T-helper 2 cell treated with Interferon-gamma antibody and Interleukin-4, amounts not matched to agents 5 μg/mL and 100 μg/mL, for 36 hours (primary cell): ENCODE measurements around the gene CFAP107.
"Not testable (repeated sequence)": the region's sequence is repeated elsewhere in the genome, so short reads cannot be mapped to it uniquely, and the experiment has no call there.

ENCODE experiments used
- DNase-seq: peaks from one replicate; pipeline ENCODE4 v3.0.0; 2021; ENCODE audit warnings: low spot score
- H3K27ac Mint-ChIP-seq: one replicate; pipeline ENCODE4 v1.8.0; 2021; ENCODE audit warnings: mild to moderate bottlenecking, mixed read lengths
- H3K27me3 Mint-ChIP-seq: one replicate; pipeline ENCODE4 v1.8.0; 2021; ENCODE audit warnings: low read depth, mixed read lengths
- H3K36me3 Mint-ChIP-seq: one replicate; pipeline ENCODE4 v1.8.0; 2021; ENCODE audit warnings: low read depth, mixed read lengths
- H3K4me1 Mint-ChIP-seq: one replicate; pipeline ENCODE4 v1.8.0; 2021; ENCODE audit warnings: low read depth, mixed read lengths
- H3K4me3 Mint-ChIP-seq: one replicate; pipeline ENCODE4 v1.8.0; 2022; ENCODE audit warnings: mild to moderate bottlenecking, moderate library complexity, mixed read lengths
- H3K9me3 Mint-ChIP-seq: one replicate; pipeline ENCODE4 v1.8.0; 2021; ENCODE audit warnings: mixed read lengths

CFAP107 gene, protein sequence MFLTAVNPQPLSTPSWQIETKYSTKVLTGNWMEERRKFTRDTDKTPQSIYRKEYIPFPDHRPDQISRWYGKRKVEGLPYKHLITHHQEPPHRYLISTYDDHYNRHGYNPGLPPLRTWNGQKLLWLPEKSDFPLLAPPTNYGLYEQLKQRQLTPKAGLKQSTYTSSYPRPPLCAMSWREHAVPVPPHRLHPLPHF

DNA sequence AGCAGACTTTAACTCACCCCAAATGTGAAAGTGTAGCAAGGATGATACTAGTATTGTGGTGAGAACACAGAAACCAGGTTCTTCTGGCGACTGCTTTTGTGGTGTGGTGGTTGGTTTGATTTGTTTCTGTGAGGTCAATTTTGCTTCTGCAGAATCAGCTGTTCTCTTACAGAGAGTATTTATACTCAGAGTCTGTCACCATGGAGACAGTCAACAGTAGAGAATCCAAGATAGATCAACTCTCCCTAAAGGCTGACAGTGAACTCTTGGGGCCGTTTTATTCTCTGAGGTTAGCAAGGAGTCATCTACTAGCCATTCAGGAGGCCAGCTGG, at the start of gene CFAP107:
Gene CFAP107, plus strand, starts transcription at position 209 of the 332 bp plus-strand sequence. CDS start 231 bp downstream, outside the sequence.
- Mint-ChIP-seq H3K27ac (peak within 1 kb of the TSS; percentile 47), H3K36me3 (no peaks in the 10 kb centered on the region), H3K4me1 (peaks cover 13% of the 10 kb centered on the region), H3K27me3 (peaks cover 30% of the 10 kb centered on the region), H3K9me3 (peaks cover 32% of the 10 kb centered on the region), H3K4me3 (peak within 1 kb of the TSS; percentile 7)
- DNase-seq = peak; percentile 24

DNA sequence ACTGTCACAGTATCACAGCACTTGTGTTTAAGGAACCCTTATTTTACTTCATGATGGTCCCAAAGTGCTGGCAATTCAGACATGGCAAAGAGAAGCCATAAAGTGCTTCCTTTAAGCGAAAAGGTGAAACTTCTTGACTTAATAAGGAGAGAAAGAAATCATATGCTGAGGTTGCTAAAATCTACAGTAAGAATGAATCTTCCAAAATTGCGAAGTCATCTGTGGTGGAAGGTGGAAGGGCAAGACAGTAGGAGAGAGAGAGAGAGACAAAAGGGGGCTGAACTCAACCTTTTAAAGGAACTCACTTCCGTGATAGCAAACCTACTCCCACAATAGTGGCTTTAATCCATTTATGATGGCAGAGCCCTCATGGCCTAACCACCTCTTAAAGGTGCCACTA, 49.3 kb upstream of the CFAP107 start:
- Mint-ChIP-seq H3K36me3 (no peaks in the 10 kb centered on the region), H3K27ac (no peak overlapping the region), H3K9me3 (no peaks in the 10 kb centered on the region), H3K27me3 (peaks cover 18% of the 10 kb centered on the region), H3K4me1 (no peaks in the 10 kb centered on the region), H3K4me3 (no peak overlapping the region)
- no peak for DNase-seq

DNA sequence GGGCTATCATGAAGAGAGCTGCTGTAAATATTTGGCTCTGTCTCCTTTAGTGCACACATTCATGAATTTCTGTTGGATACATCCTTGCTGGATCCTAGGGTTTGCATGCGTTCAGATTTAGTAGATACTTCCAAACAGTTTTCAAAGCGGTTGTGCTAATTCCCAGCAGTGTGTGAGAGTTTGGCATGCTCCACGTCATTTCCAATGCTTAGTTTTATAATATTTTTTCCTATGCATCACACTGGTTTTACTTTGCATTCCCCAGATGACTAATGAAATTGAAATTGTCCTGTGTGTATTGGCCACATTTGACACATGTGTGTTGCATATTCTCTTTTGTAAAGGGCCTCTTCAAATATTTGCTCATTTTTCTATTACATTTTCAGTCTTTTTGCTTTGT, 48.6 kb upstream of the CFAP107 start:
- H3K36me3 Mint-ChIP-seq = no peaks in the 10 kb centered on the region
- peaks cover 14% of the 10 kb centered on the region for H3K27me3 Mint-ChIP-seq
- H3K4me3 Mint-ChIP-seq = no peak overlapping the region
- H3K4me1 Mint-ChIP-seq = no peaks in the 10 kb centered on the region
- H3K9me3 Mint-ChIP-seq = no peaks in the 10 kb centered on the region
- no peak overlapping the region for H3K27ac Mint-ChIP-seq
- no peak for DNase-seq

DNA sequence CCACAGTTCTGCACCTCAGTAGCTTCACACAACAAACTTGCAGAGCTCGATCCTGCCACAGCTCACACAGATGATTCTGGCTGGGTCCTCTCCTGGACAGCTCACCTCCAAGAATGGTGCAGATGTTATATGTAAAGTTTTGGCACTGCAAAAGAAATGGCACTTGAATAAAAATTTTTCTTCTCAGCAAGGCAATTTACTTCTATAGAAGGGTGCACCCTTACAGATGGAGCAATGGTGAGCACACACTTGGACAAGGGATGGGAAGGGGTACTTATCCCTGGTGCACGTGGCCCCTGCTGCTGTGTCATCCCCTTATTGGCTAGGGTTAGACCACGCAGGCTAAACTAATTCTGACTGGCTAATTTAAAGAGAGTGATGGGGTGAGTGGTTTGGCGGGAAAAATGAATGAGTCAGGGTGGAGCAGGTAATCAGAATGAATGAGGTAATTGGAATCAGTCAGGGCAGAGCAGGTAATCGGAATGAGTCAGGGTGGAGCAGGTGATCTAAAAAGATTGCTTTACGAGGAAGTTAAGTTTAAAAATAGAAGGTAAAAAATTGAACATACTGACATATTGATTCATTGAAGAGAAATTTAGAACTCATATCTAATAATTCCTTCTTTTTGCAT, 42.1 kb upstream of the CFAP107 start:
- H3K4me1 Mint-ChIP-seq = no peaks in the 10 kb centered on the region

DNA sequence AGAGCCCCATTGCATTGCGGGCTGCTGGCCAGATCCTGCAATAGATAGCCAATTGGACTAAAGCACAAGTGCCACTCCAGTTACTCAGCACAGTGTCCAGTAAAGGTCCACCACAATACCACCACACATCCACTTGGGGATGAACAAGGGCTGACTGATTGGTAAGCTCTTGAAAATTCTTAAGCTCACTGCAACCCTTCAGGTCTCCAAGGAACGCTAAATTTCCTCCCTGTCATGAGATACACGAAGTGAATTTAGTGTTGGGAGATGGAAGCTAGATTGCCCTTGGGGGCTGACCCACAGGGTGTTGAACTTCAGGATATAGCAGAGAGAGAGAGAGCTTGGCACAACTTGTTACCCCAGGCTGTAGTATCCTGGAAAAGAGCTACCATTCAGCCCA, 39.9 kb upstream of the CFAP107 start:
- no peaks in the 10 kb centered on the region for H3K4me1 Mint-ChIP-seq
- no peaks in the 10 kb centered on the region for H3K36me3 Mint-ChIP-seq
- H3K9me3 Mint-ChIP-seq = peaks cover 7% of the 10 kb centered on the region
- H3K4me3 Mint-ChIP-seq = no peak overlapping the region
- H3K27ac Mint-ChIP-seq = no peak overlapping the region
- no peak for DNase-seq
- H3K27me3 Mint-ChIP-seq = peaks cover 6% of the 10 kb centered on the region

More for the DNA sequence above, 42.1 kb upstream of the CFAP107 start:
- H3K4me3 Mint-ChIP-seq = no peak overlapping the region
- peaks cover 7% of the 10 kb centered on the region for H3K27me3 Mint-ChIP-seq
- no peaks in the 10 kb centered on the region for H3K36me3 Mint-ChIP-seq
- no peak overlapping the region for H3K27ac Mint-ChIP-seq
- H3K9me3 Mint-ChIP-seq = peaks cover 7% of the 10 kb centered on the region
- no peak for DNase-seq

DNA sequence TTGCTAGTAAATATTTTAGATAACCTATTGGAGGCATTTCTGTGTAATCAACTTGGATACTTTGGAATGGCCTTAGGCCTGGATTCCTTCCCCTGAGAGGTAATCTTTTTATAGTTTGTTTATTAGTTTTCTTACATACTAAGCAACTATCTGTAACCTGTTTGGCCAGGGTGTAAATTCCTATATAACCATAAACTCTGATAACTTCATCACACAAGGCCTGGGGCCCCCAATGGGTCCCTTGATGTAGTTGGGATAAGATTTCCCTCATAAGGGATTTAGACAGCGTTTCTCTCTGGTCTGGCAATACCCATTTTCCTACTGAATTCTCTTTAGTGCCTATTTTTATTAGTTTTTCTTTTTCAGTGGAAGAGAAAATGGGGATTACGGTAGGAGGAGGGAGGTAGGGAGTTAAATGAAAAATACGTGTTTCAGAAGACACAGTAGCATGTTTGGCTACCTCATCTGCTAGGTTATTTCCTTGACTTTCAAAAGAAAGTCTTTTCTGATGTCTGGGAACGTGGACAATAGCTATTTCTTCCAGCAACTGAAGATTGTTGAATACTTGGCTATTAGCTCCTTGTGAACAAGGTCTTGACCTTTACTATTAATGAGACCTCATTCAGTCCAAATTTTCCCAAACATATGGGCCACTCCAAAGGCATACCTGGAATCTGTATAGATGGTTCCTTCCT, 37.5 kb upstream of the CFAP107 start:
- no peak for DNase-seq
- no peaks in the 10 kb centered on the region for H3K4me1 Mint-ChIP-seq
- H3K9me3 Mint-ChIP-seq = peaks cover 4% of the 10 kb centered on the region
- no peak overlapping the region for H3K27ac Mint-ChIP-seq
- no peak overlapping the region for H3K4me3 Mint-ChIP-seq
- peaks cover 6% of the 10 kb centered on the region for H3K27me3 Mint-ChIP-seq
- H3K36me3 Mint-ChIP-seq = no peaks in the 10 kb centered on the region

DNA sequence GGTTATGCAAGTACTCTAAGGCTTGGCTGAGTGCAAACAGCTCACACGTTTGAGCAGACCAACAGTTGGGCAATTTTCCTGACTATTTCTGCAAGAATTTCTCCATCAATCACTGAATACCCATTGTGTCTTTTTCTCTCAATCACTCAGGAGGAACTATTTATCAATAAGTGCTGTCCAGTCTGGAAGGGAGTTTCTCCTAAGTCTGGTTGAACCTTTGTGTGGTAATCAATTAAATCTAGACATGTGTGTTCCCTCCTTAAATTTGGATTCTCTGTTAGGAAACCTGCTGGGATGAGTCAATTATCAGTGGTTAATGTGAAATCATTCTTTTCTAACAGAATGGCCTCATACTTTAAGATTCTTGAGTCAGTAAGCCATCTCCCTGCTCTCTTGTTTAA, 36.9 kb upstream of the CFAP107 start:
- H3K9me3 Mint-ChIP-seq = peaks cover 1% of the 10 kb centered on the region
- no peak for DNase-seq

DNA sequence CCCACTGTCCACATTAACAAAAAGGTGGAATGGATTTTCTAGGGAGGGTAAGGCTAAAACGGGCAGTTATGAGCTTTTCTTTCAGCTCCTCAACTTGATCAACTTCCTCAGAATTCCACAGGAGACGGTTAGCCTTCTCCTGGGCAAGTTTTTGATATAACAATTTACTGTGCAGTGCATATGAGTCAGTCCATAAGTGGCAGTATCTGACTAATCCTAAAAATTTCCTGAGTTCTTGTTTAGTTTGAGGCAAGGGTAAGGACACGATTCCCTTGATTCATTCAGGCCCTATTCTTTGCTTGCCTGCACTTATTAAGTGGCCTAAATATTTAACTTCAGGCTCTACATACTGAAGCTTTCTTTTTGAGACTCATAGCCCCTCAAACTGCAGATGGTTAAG, 36.3 kb upstream of the CFAP107 start:
- H3K27me3 Mint-ChIP-seq = peaks cover 6% of the 10 kb centered on the region
- DNase-seq = no peak

More for the DNA sequence above, 36.9 kb upstream of the CFAP107 start:
- peaks cover 6% of the 10 kb centered on the region for H3K27me3 Mint-ChIP-seq
- no peak overlapping the region for H3K27ac Mint-ChIP-seq
- no peaks in the 10 kb centered on the region for H3K4me1 Mint-ChIP-seq
- H3K4me3 Mint-ChIP-seq = no peak overlapping the region
- no peaks in the 10 kb centered on the region for H3K36me3 Mint-ChIP-seq

DNA sequence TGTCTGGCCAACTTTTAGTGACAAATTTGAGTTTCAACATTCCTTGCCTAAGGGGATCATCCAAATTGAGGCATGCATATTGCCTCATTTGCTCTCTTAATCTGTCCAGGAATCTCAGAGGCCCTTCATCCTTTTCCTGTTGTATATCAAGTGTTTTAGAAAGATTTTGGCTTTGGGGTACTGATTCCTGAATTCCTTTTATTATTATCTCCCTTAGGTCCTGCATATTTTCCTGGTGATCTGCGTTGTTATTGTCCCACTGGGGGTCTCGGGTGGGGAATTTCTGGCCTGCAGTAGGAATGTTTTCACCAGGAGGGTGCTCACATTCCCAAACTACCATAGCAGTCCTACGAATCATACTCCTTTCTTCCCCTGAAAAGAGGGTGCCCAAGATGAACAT, 34.5 kb upstream of the CFAP107 start:
- Mint-ChIP-seq H3K27me3 (peaks cover 6% of the 10 kb centered on the region), H3K36me3 (no peaks in the 10 kb centered on the region), H3K4me3 (no peak overlapping the region), H3K4me1 (no peaks in the 10 kb centered on the region), H3K9me3 (no peaks in the 10 kb centered on the region), H3K27ac (no peak overlapping the region)
- no peak for DNase-seq

More for the DNA sequence above, 36.3 kb upstream of the CFAP107 start:
- Mint-ChIP-seq H3K36me3 (no peaks in the 10 kb centered on the region), H3K27ac (no peak overlapping the region), H3K9me3 (no peaks in the 10 kb centered on the region), H3K4me1 (no peaks in the 10 kb centered on the region), H3K4me3 (no peak overlapping the region)

DNA sequence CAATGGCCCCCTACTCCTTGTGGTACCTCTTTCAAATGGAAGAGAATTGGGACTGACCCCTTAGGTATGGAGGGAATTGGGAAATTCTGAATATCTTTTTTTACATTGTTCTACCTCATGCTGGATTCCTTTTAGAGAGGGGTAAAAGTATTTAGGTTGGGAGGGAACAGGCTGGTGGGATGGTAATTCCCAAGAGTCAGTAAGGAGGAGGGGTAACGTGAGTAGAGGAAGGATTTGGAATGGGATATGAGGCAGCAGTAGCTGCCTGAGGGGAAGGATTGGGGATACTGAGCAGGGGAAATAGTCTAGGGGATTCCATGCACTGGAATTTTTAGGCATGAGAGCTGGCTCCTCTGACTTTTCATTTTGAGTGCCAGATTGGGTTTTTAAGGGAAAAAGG, 33.9 kb upstream of the CFAP107 start:
- no peak for DNase-seq
- Mint-ChIP-seq H3K9me3 (no peaks in the 10 kb centered on the region), H3K4me1 (no peaks in the 10 kb centered on the region), H3K27me3 (peaks cover 6% of the 10 kb centered on the region), H3K36me3 (no peaks in the 10 kb centered on the region), H3K4me3 (no peak overlapping the region), H3K27ac (no peak overlapping the region)

DNA sequence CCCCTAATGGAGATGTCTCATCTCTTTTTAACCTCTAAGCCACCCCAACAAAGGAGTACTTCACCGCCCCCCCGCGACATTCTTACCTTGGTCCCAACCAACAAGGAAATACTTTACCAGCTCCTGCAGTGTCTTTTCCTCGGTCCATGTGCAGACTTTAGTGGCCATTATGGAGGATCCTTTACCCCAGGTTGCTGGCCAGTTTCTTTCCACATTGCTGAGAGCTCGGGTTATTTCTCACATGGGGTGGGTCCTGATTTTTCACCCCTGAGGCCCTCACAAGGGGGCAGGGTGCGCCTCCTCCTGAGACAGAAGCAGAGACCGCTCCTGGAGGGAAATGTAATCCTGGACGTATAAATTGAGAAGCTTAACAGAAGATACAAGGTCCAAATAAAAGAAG, 33.1 kb upstream of the CFAP107 start:
- Mint-ChIP-seq H3K27ac (no peak overlapping the region), H3K36me3 (no peaks in the 10 kb centered on the region), H3K9me3 (no peaks in the 10 kb centered on the region), H3K4me3 (no peak overlapping the region), H3K4me1 (no peaks in the 10 kb centered on the region), H3K27me3 (peaks cover 6% of the 10 kb centered on the region)
- DNase-seq = no peak

DNA sequence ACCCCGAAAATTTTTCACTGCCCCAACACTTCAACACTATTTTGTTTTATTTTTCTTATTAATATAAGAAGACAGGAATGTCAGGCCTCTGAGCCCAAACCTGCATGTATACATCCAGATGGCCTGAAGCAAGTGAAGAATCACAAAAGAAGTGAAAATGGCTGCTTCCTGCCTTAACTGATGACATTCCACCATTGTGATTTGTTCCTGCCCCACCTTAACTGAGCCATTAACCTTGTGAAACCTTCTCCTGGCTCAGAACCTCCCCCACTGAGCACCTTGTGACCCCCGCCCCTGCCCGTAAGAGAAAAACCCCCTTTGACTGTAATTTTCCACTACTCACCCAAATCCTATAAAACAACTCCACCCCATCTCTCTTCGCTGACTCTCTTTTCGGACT, 32.3 kb upstream of the CFAP107 start:
- not testable (repeated sequence) for H3K9me3 Mint-ChIP-seq, DNase-seq, H3K36me3 Mint-ChIP-seq, H3K27me3 Mint-ChIP-seq, H3K27ac Mint-ChIP-seq, H3K4me1 Mint-ChIP-seq, H3K4me3 Mint-ChIP-seq

DNA sequence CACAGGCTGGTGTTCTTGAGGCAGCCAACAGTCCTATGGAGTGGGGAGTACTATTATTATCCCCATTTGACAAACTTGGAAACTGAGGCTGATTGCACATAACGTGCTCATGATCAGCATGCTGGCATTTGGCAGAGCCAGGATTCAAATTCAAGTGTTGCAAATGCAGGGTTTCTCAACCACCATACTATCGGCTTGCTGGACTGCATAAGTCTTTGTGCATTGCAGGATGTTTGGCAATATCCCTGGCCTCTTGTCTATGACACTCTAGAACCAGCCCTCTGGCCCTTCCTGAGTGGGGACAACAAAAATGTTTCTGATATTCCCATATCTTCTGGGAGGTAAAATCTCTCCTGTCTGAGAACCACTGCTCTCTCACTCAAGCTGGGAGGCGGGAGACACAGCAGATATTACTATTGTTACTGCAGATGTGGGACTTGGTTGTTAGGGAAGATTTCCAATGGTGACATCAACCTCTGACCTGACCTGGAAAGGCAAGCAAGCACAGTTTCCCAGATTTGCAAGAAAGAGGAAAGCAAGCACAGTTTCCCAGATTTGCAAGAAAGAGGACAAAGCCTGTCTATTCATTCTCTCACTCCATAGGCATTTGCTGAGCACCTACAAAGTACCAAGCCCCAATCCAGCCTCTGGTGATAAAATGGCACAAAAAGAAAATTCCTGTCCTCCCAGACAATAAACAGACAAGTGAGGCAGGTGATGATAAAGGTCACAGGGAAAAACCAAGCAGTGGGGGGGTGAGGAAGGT, 31.1 kb upstream of the CFAP107 start:
- DNase-seq = no peak
- no peaks in the 10 kb centered on the region for H3K4me1 Mint-ChIP-seq
- H3K4me3 Mint-ChIP-seq = no peak overlapping the region
- no peaks in the 10 kb centered on the region for H3K9me3 Mint-ChIP-seq
- H3K27me3 Mint-ChIP-seq = peaks cover 6% of the 10 kb centered on the region
- H3K36me3 Mint-ChIP-seq = no peaks in the 10 kb centered on the region
- H3K27ac Mint-ChIP-seq = no peak overlapping the region

DNA sequence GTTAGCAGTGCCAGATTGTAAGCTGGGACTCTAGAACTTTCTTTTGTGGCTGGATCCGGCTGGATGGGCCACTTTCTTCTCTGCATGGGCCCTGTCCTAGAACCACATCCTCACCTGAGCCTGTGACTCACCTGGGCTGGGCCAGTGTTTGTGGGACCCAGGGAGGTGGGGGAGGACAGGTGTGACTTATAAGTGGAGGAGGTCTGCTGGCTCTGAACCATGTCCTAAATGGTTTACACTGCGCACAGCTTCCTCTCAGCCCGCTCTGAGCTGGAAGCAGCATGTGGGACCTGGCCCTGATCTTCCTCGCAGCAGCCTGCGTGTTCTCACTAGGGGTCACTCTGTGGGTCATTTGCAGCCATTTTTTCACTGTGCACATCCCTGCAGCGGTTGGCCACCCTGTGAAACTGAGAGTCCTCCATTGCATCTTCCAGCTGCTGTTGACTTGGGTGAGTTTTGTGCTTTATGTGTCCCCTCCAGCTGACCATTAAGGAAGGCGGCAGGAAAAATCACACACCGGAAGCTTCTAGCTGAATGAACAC, 30.0 kb upstream of the CFAP107 start, which contains the start of gene AADACL3:
Gene AADACL3, plus strand, starts transcription at position 215 of the 542 bp plus-strand sequence. Its CDS starts 67 bp downstream, at position 282.
- no peak within 1 kb of the TSS for H3K27ac Mint-ChIP-seq
- H3K9me3 Mint-ChIP-seq = no peaks in the 10 kb centered on the region
- H3K36me3 Mint-ChIP-seq = no peaks in the 10 kb centered on the region
- H3K4me1 Mint-ChIP-seq = no peaks in the 10 kb centered on the region
- DNase-seq = no peak
- no peaks in the 10 kb centered on the region for H3K27me3 Mint-ChIP-seq
- no peak within 1 kb of the TSS for H3K4me3 Mint-ChIP-seq
